ENCODE measurements around the gene CAMK2B. TPM values are rescaled to one million over a fixed set of nuclear protein-coding genes. Genes with fewer than 3 reads are reported as not detected.

CAMK2B gene
- total RNA-seq, 1 donor from 2014 or later: not detected

DNA sequence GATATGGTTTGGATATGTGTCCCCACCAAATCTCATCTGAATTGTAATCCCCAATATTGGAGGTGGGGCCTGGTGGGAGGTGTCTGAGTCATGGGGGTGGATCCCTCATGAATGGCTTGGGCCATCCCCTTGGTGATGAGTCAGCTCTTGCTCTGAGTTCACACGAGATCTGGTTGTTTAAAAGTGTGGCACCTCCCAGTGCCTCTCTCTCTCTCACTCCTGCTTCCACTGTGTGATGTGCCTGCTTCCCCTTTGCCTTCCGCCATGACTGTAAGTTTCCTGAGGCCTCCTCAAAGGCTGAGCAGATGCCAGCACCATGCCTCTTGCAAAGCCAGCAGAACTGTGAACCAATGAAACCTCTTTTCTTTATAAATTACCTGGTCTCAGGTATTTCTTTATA is 131.3 kb downstream of the CAMK2B start:
- TF ChIP-seq, protein P1, sequence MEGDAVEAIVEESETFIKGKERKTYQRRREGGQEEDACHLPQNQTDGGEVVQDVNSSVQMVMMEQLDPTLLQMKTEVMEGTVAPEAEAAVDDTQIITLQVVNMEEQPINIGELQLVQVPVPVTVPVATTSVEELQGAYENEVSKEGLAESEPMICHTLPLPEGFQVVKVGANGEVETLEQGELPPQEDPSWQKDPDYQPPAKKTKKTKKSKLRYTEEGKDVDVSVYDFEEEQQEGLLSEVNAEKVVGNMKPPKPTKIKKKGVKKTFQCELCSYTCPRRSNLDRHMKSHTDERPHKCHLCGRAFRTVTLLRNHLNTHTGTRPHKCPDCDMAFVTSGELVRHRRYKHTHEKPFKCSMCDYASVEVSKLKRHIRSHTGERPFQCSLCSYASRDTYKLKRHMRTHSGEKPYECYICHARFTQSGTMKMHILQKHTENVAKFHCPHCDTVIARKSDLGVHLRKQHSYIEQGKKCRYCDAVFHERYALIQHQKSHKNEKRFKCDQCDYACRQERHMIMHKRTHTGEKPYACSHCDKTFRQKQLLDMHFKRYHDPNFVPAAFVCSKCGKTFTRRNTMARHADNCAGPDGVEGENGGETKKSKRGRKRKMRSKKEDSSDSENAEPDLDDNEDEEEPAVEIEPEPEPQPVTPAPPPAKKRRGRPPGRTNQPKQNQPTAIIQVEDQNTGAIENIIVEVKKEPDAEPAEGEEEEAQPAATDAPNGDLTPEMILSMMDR (IDR thresholded peaks at IDR 0.05; ENCODE audit: insufficient read depth, low read length, severe bottlenecking): no peak
- FAIRE-seq (no peak), DNase-seq (ENCODE audit: low read depth) (peak; percentile 59)

GRCh38 chr7:44193011-44193802 is 132.2 kb downstream of the CAMK2B start:
- no peak for FAIRE-seq
- DNase-seq (ENCODE audit: low read depth): no peak
- no peak overlapping the region for H3K4me3 ChIP-seq (ENCODE audit: low read depth, low read length)

More for the DNA sequence above, 131.3 kb downstream of the CAMK2B start:
- Histone ChIP-seq H3K36me3 (ENCODE audit: control insufficient read depth, insufficient read depth, low read length) (no peaks in the 10 kb centered on the region), H3K4me3 (ENCODE audit: low read depth, low read length) (no peak overlapping the region), H3K27me3 (ENCODE audit: control insufficient read depth, insufficient read depth, low read length) (no peaks in the 10 kb centered on the region)

GRCh38 chr7:44191171-44191570 is 134.2 kb downstream of the CAMK2B start:
- DNase-seq (ENCODE audit: low read depth) (no peak), FAIRE-seq (no peak)
- Histone ChIP-seq H3K4me3 (ENCODE audit: low read depth, low read length) (no peak overlapping the region), H3K36me3 (ENCODE audit: control insufficient read depth, insufficient read depth, low read length) (no peaks in the 10 kb centered on the region), H3K27me3 (ENCODE audit: control insufficient read depth, insufficient read depth, low read length) (no peaks in the 10 kb centered on the region)
- TF ChIP-seq, protein P1 (IDR thresholded peaks at IDR 0.05; ENCODE audit: insufficient read depth, low read length, severe bottlenecking): no peak

More at GRCh38 chr7:44193011-44193802, 132.2 kb downstream of the CAMK2B start:
- Histone ChIP-seq H3K36me3 (ENCODE audit: control insufficient read depth, insufficient read depth, low read length) (no peaks in the 10 kb centered on the region), H3K27me3 (ENCODE audit: control insufficient read depth, insufficient read depth, low read length) (no peaks in the 10 kb centered on the region)
- TF ChIP-seq, protein P1 (IDR thresholded peaks at IDR 0.05; ENCODE audit: insufficient read depth, low read length, severe bottlenecking): no peak

- no peaks in the 10 kb centered on the region for H3K36me3 ChIP-seq (ENCODE audit: control insufficient read depth, insufficient read depth, low read length)
- TF ChIP-seq, protein P1 (IDR thresholded peaks at IDR 0.05; ENCODE audit: insufficient read depth, low read length, severe bottlenecking): no peak
- DNase-seq (ENCODE audit: low read depth) (no peak), FAIRE-seq (no peak)
- no peak overlapping the region for H3K4me3 ChIP-seq (ENCODE audit: low read depth, low read length)
- no peaks in the 10 kb centered on the region for H3K27me3 ChIP-seq (ENCODE audit: control insufficient read depth, insufficient read depth, low read length)
Observed at GRCh38 chr7:44189993-44190872, 135.2 kb downstream of the CAMK2B start.

DNA sequence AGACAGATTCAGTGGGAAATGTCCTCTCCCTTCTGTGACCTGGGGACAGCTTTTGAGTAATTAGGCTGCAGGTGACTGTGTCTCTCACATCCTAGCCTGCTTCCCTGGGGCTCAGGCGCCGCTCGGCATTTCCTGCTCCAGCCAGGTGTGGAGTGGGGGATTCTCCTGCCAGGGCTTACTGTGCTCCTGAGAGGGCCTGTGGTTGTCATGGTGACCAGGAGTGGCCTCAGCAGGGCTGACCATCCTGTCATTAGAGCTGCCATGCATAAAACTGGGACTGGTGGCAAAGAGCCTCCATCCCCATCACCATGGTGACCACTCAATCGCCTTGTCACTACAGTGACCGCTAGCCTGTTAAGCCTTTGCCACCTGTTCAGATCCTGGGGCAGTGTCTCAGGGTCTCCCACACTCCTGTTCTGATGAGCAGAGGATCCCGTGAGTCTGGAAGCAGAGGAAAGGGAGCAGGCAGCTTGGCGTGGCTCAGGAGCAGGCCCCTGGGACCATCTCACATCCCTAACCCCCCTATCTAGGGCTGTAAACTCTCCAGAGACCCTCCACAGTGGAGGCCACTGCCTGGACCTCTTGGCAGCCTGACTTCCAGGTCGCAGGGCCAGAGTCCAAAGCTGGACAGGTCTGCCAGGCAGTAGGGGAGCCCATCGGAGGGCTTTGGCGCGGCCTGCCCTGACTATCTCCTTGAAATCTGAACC is 136.0 kb downstream of the CAMK2B start, which contains the start of gene GCK:
GCK (minus strand) TSS at position 154 of the 707 bp plus-strand sequence. CDS start 486 bp downstream, outside the sequence.
- no peak for FAIRE-seq
- TF ChIP-seq, protein P1 (IDR thresholded peaks at IDR 0.05; ENCODE audit: insufficient read depth, low read length, severe bottlenecking): no peak
- no peak for DNase-seq (ENCODE audit: low read depth)
- Histone ChIP-seq H3K4me3 (ENCODE audit: low read depth, low read length) (no peak within 1 kb of the TSS), H3K36me3 (ENCODE audit: control insufficient read depth, insufficient read depth, low read length) (no peaks in the 10 kb centered on the region), H3K27me3 (ENCODE audit: control insufficient read depth, insufficient read depth, low read length) (no peaks in the 10 kb centered on the region)
